ENCODE measurements around the gene PKNOX2.

PKNOX2 gene

GRCh38 chr11:125257751-125258150 lies 93.2 kb downstream of the PKNOX2 start:
- in situ Hi-C loops (cut with MboI; ENCODE audit: low sequenced_read_pairs) = no loop called here

- in situ Hi-C loops (cut with MboI; ENCODE audit: low sequenced_read_pairs) = no loop called here
These were observed 93.9 kb downstream of the PKNOX2 start for GRCh38 chr11:125258291-125259032.

DNA sequence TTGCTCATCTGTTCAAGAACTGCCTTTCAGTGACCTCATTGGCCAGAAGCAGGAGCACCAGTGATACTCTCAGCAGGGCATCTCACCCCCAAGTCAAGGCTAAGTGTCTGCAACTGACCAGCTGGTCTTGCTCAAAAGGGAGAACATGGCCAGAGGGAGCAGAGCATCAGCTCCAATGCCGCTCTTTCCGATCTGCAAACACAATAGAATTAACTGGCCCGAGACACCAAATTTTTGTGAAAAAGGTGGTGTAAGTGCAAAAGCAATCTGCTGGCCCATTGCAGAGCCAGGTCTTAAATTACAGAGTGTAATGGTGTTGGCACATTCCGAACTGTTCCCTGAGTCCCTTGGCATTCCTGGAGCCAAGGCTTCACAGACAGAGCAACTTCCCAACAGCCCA lies 97.0 kb downstream of the PKNOX2 start:
- in situ Hi-C loops (cut with MboI; ENCODE audit: low sequenced_read_pairs) = no loop called here

GRCh38 chr11:125262194-125262829 lies 97.8 kb downstream of the PKNOX2 start:
- in situ Hi-C loops (cut with MboI; ENCODE audit: low sequenced_read_pairs) = no loop called here

- in situ Hi-C loops (cut with MboI; ENCODE audit: low sequenced_read_pairs) = no loop called here
These were observed 98.3 kb downstream of the PKNOX2 start for GRCh38 chr11:125262830-125263218.

- in situ Hi-C loops (cut with MboI; ENCODE audit: low sequenced_read_pairs) = no loop called here
These were observed 98.8 kb downstream of the PKNOX2 start for GRCh38 chr11:125263268-125263790.

DNA sequence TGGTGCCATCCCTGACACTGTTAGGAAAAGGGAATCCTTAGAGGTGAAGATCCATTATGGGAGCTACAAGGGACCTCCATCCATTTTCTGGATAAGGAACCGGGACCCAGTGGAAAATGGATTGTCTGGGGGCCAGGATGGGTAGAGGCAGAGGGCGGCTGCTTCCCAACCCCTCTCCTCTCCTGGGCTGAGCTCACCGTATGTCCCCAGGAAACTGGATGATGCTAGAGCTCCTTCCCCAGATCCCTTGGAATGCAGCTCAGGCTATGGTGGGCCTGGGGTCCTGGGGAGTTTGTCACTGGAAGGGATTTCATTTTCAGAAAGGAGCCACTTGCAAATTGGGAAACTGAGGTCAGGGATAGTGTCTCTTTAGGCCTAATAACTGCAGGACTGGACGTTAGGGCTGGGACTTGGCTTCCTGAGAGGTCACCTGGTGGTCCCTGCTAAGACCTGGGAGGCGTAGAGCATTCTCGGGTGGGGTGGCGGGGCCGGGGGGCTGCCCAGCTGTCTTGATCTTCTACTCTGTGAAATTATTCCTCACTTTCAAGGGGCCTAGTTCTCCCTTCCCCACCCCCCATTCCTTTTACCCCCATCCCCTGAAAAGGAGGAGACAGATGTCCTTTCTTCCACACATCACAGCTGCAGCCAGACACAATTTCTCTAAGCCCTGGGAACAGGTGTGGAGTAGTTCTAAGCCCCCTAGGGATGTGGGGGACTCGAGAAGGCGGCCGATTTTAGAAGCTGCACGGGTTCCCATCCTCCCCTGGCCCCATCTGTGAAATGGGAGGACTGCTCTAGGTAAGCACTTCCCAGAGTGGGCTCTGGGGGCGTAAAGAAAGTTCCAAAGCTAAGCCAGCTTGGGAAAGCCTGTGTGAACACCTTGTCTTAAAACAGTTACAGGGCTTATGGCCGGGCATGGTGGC lies 99.8 kb downstream of the PKNOX2 start:
- in situ Hi-C loops (cut with MboI; ENCODE audit: low sequenced_read_pairs) = no loop called here

- in situ Hi-C loops (cut with MboI; ENCODE audit: low sequenced_read_pairs) = no loop called here
These were observed 103.0 kb downstream of the PKNOX2 start for GRCh38 chr11:125267548-125267947.

- in situ Hi-C loops (cut with MboI; ENCODE audit: low sequenced_read_pairs) = no loop called here
These were observed 104.1 kb downstream of the PKNOX2 start for GRCh38 chr11:125268611-125269010.

- in situ Hi-C loops (cut with MboI; ENCODE audit: low sequenced_read_pairs) = no loop called here
These were observed 105.6 kb downstream of the PKNOX2 start for GRCh38 chr11:125270106-125270505.

GRCh38 chr11:125270711-125271110 lies 106.2 kb downstream of the PKNOX2 start:
- in situ Hi-C loops (cut with MboI; ENCODE audit: low sequenced_read_pairs) = no loop called here

DNA sequence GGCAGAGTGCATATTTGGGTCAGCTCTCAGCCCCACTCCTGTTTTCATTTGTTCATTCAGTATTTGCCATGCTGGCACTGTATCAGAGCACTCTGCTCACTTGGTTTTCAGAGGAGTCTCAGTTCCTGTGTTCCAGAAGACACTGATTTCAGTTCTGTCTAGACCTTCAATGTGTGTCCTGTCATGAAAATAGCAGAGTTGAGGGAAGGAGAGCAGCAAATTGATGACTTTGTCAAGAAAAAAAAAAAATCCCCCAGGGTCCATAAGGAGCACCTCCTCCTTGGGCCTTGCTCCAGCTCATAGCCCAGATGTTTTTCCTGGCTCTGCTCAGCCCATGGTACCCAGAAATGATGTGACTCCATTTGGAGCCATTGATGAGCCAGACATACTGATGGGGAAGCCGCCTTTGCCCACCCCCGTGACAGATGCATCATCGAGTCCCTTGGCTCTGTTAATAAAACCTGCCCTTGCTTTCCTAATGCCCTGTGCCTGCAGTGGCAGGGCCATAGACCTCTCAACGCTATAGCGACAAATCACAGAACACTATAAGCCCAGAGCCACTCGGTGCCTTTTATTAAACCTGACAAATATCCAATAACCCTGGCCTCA lies 107.0 kb downstream of the PKNOX2 start:
- in situ Hi-C loops (cut with MboI; ENCODE audit: low sequenced_read_pairs) = no loop called here

DNA sequence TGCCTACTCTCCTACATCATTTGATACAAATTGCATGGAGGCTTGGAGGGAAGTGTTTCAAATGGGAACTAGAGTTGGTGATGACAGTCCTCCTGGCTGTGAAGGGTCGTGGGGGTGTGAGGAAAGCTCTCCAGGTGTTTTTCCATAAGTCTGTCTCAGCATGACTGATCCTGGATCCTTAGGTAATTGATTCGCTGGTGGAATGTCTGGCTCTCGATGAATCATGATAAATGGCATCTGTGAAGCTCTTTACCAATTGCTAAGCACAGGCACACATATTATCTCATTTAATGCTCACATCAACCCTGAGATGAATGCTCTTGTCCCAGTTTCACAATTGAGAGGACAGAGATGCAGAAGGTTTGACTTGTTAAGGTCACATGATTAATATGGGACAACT lies 107.5 kb downstream of the PKNOX2 start:
- in situ Hi-C loops (cut with MboI; ENCODE audit: low sequenced_read_pairs) = no loop called here

DNA sequence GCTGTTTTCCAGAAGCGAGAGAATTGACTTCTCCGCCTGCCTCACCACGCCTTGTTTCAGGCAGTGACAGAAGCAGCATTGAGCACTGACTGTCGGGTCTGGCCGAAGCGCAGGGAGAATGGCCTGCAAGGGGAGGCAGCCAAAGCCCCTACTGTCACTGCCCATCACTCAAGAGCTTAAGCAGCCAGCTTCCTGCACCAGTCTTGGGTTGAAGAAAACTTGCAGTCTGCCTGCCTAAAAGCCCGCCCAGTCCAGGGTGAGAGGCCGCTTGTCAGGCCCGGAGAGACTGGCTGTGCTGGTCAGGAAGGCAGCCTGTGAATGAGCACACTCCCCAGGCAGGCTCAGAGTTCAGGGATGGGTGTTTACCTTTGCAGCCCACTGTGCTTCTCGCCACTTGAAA lies 108.3 kb downstream of the PKNOX2 start:
- in situ Hi-C loops (cut with MboI; ENCODE audit: low sequenced_read_pairs) = no loop called here

DNA sequence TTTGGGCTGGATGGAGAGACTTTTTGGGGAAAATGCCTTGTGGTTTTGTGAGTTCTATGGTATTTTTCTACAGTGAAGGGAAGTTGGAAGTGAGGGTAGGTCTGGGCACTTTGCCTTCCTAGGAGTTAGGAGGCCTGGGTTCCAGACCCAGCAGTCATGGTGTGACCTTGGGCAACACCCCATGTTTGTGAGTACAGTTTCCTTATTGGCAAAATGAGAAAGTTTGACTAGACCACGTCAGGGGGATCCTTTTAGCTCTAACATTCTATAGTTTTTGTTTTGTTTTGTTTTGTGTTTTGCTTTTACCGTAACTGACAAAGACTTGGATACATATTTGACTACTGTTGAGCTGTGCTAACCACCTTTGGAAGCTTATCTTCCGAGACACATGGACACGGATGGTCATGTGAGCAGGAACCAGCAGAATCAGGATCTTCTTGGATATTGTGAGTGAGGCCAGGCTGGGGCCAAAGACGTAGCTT lies 109.0 kb downstream of the PKNOX2 start:
- in situ Hi-C loops (cut with MboI; ENCODE audit: low sequenced_read_pairs) = no loop called here

DNA sequence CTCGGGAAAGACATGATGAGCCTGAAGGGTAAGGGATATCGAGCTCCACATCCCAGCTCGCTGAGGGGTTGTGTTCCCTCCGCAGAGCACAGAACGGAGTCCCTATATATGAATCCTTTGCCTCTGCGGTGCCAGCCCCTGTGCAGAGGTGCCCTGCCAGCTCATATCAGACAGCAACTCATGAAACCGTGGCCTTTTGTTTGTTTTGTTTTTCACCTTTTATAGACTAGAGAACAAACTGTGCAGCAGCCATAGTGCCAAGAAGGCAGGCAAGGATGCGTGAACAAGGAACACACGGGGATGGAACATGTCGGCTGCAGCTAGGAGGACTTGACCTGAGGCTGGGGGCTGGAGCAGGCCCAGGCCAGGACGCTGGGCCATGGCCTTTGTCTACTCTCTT lies 109.8 kb downstream of the PKNOX2 start:
- in situ Hi-C loops (cut with MboI; ENCODE audit: low sequenced_read_pairs) = no loop called here

GRCh38 chr11:125274774-125275173 lies 110.2 kb downstream of the PKNOX2 start:
- in situ Hi-C loops (cut with MboI; ENCODE audit: low sequenced_read_pairs) = no loop called here

GRCh38 chr11:125275905-125276618 lies 111.5 kb downstream of the PKNOX2 start:
- in situ Hi-C loops (cut with MboI; ENCODE audit: low sequenced_read_pairs) = no loop called here

DNA sequence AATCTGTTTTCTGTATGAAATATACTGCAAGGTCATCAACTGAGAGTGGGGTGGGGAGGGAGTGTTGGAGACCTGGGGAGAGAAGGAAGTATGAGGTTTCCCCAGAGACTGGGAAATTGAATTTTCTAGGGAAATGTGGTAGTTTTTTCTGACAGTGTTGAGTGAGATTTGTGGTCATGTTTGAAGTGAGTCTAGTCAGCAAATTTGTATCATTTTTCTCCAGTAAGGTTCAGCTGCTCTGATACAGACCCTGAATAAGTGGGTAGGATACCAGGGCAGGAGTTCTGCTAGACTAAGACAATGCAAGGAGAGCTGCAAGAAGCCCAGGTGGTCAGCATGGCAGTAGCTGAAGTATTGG lies 112.0 kb downstream of the PKNOX2 start:
- in situ Hi-C loops (cut with MboI; ENCODE audit: low sequenced_read_pairs) = no loop called here

GRCh38 chr11:125279676-125280418 lies 115.3 kb downstream of the PKNOX2 start:
- in situ Hi-C loops (cut with MboI; ENCODE audit: low sequenced_read_pairs) = no loop called here
